ENCODE data around the gene SPAG9.
A peak's percentile ranks its signal among the peaks of the same experiment; 100 is the strongest.
"Not testable (repeated sequence)": the region's sequence is repeated elsewhere in the genome, so short reads cannot be mapped to it uniquely, and the experiment has no call there.

The SPAG9 gene

DNA sequence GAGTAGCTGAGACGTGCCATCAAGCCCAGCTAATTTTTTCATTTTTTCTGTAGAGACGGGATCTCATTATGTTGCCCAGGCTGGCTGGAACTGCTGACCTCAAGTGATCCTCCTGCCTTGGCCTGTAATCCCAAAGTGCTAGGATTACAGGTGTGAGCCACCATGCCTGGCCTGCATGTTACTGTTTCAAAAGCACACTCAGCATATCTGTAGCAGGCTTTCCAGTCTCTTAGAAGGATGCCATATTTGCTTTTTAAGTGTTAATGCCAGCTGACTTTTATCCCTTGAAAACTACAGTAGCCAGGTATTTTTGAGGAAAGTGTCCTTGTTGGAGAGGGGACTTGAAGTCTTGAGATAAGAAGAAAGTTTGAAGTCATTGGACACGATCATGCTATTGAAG, 15.3 kb upstream of the SPAG9 start:
- DNase-seq = no peak

DNA sequence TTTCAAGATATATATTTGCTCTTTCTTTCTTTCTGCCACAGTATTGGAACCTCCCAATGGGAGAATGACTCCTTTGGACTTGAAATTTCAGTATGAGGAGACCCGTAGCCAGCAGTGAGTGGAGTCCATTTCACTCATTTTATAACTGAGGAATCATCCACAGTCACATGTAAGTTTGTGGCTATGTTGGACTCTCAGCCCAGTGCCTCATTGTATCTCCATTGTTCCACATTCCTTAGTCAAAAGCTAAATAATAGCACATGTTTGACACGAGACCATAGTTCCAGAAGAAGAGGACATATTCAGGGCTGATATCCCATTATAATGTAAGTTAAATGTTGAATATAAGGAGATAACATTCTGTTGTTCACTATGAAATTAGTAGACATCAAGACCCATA, 12.7 kb upstream of the SPAG9 start:
- DNase-seq = no peak

DNA sequence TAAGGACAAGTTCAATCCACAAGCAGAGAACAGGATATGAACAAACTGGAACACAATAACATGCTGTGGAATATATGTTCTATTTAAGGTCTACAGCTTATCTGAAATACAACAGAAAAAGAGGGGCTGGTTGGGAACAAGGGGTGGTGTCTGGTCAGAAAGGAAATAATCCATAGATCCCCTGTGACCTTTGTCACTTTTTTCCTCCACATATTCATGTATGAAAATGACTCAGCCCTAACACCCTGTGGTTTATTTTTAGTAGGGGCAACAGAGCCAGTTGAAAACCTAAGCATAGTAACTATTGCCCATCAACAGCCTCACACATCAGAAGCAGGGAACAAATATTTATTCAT, 12.3 kb upstream of the SPAG9 start:
- no peak for DNase-seq

DNA sequence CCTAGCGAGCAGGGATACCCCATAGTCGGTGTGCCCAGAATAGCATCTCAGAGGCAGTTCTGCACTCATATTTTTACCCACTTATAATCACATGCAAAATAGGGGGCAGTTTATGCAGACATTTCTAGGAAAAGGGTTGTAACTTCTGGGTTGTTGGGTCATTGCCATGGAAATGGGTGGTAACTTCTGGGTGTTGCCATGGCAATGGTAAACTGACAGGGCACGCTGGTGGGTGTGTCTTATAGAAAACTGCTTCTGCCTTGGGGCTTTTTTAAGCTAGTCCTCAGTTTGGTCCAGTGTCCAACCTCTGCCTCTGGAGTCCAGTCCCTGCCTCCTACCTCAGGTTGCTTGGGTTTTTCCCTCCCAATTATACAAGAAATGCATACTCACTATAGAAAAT, 7.4 kb upstream of the SPAG9 start:
- DNase-seq = no peak

DNA sequence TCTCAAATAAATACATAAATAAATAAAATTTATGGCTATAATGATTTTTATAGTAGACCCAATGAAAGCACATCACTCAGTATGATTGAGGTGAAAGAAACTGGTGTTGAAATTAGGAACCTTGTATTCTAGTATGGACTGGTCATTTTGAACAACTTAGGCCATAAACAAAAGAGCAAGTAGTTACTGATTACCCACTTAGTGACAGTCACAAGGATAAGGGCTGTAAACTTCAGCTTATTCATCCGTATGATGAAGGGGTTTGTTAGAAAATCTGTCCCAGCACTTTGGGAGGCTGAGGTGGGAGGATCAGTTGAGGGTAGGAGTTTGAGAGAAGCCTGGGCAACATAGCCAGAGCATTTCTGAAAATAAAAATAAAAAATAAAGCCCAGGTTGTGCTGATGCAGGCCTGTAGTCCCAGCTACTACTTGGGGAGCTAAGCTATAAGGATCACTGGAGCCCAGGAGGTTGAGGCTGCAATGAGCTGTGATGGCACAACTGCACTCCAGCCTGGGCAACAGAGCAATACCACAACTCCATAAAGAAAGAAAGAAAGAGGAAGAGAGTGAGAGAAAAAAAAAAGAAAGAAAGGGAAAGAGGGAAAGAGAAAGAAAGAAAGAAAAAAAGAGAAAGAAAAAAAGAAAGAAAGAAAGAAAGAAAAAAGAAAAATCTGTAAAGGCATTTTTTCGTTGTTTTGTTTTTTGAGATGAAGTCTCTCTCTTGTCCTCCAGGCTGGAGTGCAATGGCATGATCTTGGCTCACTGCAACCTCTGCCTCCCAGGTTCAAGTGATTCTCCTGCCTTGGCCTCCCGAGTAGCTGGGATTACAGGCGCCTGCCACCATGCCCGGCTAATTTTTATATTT, 4.2 kb upstream of the SPAG9 start:
- no peak for DNase-seq

DNA sequence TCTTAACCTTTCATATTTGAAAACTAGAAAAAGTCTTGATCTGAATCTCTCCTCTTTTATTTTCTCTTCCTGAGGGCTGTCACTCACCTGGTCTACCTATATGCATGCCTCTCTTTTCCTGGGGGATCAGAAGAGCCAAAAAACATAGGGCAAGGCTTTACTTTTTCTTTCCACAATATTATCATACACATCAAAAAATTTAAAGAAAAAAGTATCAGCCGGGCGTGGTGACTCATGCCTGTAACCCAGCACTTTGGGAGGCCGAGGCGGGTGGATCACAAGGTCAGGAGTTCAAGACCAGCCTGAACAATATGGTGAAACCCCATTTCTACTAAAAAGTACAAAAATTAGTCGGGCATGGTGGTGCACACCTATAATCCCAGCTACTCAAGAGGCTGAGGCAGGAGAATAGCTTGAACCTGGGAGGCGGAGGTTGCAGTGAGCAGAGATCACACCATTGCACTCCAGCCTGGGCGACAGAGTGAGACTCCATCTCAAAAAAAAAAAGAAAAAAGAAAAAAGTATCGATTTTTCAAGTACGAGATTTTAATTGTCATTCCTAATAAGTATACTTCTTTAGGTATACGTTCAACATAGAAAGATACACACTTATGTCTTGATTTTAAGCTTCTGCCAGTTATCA, 1.9 kb upstream of the SPAG9 start:
- DNase-seq = not testable (repeated sequence)

DNA sequence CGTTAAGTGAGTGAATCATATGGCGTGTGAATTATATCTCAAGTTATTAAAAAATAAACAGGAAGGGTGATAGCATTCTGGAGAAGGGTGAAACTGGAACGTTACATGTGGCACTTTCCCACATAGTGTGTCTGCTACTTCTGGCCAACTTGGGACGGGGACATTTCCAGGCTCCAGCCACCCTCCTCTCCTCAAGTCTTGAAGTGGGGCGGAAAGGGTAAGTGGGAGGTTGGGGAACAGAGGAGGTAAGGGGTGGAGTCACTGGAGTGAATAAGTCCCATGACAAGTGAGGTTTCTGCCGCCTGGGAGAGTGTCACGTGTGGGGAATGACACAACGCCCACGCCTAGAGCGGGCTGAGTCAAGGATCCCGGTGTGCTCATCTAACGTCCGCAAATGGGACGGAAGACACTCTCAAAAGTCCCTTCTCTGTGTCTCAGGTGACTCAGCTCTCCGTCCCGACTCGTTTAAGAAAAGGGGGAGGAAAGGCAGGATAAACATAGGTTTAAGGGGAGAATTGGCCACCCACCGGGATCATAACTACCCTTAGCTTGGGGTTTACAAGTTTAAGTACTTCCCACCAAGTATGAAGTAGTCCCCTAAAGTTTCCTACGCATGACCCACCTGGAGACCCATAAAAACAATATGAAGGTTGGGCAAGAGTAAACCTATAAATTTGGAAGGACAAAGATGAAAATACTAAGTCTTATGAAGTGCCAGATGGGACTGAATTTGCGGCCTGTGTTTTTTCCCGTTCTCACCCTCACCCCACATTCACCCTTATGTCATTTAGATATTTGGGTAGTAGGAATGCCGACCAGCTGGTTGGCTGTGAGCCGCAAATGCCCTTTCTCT, 1.2 kb upstream of the SPAG9 start:
- DNase-seq = peak; percentile 58

DNA sequence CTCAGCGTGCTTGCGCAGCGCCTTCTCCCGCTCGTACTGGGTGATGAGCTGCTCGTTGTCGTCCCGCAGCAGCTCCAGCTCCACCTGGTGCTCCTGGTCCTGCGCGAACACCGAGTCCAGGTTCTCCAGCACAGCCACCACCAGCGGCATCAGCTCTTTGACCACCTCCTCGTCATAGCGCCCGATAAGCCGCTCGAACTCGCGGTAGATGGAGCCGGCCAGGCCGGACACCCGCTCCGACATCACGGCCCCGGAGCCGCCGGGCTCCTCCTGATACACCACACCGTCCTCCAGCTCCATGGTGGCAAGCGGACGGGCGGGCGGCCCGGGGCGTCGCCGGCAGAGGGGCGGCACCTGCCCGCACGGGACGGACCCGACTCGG, 320 bp downstream of the SPAG9 start:
- DNase-seq = no peak

DNA sequence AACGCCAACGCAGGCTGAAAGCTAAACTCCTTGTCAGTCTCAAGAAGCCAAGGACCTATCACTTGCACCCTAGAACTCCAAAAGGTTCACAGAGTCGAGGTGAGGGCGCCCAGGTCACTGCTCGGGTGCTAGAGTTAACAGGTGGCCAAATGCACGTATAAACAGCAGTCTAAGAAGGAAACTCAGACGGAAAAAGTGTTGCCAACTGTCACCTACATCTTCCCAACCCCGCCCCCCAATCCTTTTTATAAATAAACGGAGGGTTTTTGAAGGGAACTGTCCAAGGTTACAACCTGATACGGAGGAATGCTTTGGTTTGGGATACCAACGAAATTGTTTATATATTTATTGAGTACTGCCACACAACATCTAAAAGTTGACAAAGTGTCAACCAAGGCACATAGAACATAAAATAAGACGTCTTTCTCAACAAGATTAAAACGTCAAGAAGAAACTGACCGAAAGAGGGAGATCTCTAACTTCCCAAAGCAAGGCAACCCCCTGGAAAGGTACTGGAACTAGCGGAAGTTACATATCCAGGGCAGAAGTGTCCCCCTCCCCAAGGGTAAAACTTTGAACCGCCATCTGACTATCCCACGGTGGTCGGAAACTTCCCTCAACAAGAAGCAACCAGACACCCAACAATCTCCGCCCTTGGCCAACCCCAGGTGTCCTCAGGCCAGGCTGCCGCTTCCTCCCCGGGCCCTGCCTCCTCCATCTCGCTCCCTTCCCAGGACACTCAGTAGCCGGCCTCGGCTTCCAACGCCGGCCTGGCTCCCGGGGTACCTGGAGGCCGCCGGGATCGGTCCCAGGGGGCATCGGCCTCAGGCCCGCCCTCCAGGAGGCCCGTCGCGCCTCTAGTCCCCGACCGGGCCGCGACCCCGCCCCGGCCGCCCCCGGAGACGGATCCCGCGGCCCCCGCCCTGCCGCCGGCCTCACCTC, 982 bp downstream of the SPAG9 start:
- DNase-seq = peak; percentile 14

DNA sequence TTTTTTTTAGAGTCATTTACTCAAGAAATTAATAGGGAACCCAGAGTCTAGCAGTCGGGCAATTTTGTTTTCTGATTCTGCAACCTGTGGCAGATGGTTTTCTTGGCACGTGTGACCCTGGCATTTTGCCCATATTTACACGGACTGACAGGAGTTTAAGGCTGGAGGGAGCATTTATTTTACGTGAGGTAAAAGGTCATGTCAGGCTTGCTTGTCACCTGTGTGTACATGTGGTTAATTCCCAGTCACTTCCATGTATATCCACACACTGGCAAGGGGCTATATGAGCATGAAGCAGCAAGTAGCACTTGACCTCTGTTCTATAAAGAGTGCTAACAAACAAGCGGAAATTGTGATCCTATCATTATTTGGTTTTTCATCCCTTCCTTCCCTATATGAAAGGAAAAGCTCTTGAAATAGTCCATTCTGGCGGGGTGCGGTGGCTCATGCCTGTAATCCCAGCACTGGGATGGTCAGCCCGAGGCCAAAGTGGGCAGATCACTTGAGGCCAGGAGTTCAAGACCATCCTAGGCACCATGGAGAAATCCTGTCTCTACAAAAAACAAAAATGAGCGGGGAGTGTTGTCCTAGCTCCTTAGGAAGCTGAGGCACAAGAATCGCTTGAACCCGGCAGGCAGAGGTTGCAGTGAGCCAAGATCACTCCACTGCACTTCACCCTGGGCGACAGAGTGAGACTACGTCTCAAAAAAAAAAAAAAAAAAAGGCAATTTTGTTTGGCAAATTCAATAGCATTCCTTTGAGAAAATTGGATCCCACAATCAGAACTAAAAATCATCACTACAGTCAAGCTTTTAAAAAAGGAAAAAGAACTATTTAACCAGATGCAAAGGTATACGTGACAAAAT, 2.1 kb downstream of the SPAG9 start:
- peak; percentile 86 for DNase-seq

DNA sequence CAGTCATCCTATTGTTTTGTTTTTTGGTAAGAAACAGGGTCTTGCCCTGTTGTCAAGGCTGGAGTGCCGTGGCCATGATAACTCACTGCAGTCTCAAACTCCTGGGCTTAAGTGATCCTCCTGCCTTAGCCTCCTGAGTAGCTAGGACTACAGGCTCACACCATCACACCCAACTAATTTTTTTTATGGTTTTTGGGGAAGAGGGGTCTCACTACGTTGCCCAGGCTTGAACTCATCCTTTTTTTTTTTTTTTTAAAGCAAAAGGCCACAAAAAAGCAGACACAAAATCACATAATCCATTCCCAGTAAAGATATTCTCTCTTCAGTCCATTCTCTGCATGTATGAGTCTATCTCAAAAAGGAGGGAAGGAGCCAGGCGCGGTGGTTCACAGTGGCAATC, 5.5 kb downstream of the SPAG9 start:
- no peak for DNase-seq

DNA sequence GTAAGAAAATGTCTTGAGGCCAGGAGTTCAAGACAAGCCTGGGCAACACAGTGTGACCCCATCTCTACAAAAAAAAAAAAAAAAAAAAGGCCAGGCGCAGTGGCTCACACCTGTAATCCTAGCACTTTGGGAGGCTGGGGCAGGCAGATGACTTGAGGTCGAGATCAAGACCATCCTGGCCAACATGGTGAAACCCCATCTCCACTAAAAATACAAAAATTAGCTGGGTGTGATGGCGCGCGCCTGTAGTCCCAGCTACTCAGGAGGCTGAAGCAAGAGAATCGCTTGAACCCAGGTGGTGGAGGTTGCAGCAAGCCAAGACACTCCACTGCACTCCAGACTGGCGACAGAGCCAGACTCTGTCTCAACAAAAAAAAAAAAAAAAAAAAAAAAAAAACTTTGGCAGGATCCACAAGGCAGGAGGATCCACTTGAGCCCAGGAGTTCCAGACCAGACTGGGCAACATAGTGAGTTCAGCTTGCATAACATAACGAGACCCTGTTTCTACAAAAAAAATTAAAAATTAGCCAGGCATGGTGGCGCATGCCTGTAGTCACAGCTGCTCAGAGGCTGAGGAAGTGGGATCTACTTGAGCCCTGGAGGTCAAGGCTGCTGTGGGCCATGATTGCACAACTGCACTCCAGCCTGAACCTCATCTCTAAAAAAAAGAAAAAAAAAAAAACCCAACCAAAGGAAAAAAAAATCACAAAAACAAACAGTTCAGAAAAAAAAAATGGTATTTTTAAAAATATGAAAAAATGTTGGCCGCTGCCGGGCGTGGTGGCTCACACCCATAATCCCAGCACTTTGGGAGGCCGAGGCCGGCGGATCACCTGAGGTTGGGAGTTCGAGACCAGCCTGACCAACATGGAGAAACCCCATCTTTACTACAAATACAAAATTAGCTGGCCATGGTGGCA, 8.1 kb downstream of the SPAG9 start:
- DNase-seq = peak; percentile 5

DNA sequence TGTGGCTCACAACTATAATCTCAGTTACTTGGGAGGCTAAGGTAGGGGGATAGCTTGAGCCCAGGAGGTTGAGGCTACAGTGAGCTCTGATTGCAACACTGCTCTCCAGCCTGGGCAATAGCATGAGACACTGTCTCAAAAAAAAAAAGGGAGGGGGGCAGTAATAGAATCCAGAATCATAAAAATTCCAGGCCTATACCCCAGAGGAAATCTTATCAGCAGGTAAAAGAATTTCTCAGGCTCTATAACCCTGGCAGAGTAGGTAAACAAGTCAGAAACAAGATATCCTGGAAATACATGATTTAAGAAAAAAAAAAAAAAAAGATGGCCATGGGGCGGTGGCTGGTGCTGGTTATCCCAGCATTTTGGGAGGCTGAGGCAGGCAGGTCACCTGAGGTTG, 12.9 kb downstream of the SPAG9 start:
- no peak for DNase-seq

DNA sequence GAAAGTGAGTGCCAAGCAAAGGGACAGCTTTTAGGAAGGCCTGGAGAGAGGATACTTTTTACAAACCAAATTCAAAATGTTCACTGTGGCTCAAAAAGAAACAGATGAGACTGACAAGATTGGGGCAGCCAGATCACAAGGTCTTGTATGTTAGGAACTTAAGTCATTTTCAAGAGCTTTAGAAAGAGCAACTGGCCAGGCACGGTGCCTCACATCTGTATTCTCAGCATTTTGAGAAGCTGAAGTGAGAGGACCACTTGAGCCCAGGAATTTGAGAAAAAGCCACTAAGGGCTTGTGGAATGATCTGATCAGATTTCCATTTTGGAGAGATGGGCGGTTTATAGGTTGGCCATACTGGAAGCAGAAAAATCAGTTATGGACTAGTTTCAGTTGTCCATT, 17.2 kb downstream of the SPAG9 start:
- no peak for DNase-seq

DNA sequence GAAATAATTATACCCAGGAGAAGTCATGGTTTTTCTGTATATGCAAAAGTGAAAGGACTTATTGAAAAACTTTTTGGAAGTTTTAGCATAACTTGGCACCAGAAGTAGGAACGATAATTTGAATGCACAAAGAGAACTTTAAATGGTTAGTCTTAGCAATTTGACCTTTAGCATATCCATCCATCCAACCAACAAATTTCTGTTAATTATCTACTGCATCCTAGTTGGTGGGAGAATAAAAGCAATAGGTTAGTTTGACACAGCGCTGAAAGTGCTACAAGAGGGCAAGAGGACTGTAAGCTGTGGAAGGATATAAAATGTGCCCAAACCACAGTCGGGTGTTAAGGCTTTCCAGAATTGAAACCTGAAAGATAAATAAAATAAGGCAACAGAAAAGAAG, 17.6 kb downstream of the SPAG9 start:
- no peak for DNase-seq

DNA sequence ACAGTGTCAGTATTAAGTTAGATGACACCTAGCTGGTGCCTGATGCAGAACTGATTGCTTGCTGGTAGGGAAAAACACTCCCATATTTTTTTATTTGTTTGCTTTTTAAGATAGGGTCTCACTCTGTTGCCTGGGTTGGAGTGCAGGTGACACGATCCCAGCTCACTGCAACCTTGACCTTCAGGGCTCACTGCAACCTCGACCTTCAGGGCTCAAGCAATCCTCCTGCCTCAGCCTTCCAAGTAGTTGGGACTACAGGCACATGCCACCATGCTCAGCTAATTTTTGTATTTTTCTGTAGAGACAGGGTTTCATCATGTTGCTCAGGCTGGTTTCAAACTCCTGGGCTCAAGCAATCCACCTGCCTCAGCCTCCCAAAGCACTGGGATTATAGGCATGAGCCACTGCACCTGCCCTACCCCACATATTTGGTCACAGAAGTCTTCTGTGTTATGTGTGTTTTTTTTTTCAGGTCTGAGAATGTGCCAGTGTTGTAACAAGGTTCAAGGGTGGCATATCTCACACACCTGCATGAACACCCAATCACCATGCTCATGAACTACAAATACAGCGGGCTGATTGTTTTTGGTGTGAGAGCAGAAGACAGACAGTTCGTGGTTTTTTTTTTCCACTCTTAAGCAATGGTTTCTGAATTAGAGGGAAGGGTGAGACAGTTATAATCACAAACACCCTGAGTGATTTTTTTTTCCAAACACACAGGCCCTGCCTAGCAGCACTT, 22.8 kb downstream of the SPAG9 start:
- no peak for DNase-seq

DNA sequence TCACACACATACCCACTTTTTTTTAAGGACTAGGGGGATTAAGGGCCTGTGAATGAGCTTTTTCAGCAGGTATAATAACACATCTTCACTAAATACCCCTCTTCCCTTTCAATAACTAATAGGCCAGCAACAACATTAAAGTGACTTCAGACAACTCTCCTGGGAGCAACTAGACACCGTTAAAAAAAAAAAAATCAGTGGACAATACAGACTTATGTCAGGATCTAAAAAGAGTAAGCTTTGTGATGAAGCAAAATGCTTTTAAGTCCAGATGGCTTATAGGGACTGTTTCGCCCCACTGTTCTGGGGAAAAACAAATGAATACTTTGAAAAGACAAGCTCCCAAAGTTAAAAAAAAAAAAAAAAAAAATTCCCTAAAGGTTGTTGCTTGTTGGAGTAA, 29.0 kb downstream of the SPAG9 start:
- no peak for DNase-seq

DNA sequence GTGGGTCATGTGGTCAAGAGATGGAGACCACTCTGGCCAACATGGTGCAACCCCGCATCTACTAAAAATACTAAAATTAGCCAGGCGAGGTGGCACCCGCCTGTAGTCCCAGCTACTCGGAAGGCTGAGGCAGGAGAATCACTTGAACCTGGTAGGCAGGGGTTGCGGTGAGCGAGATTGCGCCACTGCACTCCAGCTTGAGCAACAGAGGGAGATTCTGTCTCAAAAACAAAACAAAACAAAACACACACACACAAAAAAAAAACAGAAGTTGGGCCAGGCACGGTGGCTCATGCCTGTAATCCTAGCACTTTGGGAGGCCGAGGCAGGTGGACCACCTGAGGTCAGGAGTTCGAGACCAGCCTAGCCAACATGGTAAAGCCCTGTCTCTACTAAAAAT, 31.8 kb downstream of the SPAG9 start:
- not testable (repeated sequence) for DNase-seq

DNA sequence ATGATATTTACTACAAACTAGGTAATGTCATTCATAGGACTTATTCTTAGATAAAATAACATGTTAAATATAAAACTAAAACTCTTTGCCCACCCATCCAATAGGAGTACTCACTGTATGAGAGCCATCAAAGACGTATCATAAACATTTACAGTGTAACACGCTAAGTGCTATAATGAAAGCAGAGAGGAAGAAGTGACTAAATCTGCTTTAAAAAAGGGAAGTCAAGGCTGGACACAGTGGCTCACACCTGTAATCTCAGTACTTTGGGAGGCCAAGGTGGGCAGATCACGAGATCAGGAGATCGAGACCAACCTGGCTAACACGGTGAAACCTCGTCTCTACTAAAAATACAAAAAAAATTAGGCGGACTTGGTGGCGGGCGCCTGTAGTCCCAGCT, 32.4 kb downstream of the SPAG9 start:
- DNase-seq = no peak
